ENCODE results near the gene NUP93.

GRCh38 chr16:56726283-56726682, 3.6 kb upstream of the NUP93 start:
- TF ChIP-seq POLR2AphosphoS5 (IDR thresholded peaks at IDR 0.05; ENCODE audit: borderline replicate concordance, low read depth, low read length), result no peak
- no peak for TF ChIP-seq FOXP2 (optimal IDR thresholded peaks at IDR 0.05; ENCODE audit: control extremely low read depth, extremely low read length, insufficient read depth)
- no peak for TF ChIP-seq EZH2 (IDR thresholded peaks at IDR 0.05)
